Measurements from ENCODE around the gene TMED10.
"Not testable (repeated sequence)": the region's sequence is repeated elsewhere in the genome, so short reads cannot be mapped to it uniquely, and the experiment has no call there.

The TMED10 gene

DNA sequence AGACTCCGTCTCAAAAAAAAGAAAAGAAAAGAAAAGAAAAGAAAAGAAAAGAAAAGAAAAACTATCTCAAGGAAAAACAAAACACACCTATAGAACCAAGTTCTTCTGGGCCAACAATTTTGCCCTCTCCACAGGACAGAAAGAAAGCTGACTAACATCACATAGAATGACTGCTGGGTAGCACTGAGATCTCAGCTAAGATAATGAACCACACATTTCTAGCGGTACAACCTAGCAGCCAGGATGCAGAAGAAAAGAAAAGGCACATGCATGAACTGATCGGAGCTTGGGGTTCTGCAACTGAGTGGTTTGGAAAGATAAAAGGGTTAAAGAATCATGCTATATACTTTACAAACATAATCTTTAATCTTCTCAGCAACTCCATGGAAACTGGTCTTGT lies 19.5 kb downstream of the TMED10 start:
- no peak for DNase-seq

DNA sequence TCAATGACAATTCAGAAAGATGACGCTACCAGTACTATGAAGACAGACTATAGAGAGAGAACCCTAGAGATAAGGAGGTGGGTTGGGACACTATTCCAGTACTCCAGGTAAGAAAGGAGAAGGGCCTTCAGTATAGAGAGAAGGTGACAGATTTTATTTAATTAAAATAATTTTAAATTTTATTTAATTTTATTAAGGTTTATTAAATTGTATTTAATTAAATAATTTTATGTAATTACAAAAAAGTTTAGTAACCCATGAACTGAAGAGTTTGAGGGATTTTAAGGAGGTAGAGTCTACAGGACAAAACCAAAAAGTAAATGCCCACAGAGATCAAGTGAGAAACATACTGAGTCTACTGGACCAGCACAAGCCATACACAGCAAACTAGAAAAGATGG lies 20.3 kb downstream of the TMED10 start:
- DNase-seq: no peak

- no peak for DNase-seq
Measured at GRCh38 chr14:75155169-75155568, 21.2 kb downstream of the TMED10 start.

GRCh38 chr14:75153295-75153694 lies 23.1 kb downstream of the TMED10 start:
- no peak for DNase-seq

GRCh38 chr14:75151851-75152250 lies 24.6 kb downstream of the TMED10 start:
- DNase-seq: no peak

DNA sequence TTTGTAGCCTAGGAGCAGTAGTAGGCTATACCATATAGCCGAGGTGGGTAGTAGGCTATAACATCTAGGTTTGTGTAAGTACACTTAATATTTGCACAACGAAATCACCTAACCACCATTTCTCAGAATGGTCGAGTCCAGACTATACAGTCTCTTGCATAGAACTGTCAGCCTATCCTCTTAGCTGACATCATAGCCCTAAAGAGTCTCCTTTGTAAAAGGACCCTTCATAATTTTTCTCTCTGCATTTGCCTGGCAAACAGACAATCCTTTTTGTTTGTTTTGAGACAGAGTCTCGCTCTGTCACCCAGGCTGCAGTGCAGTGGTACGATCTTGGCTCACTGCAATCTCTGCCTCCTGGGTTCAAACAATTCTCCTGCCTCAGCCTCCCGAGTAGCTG lies 25.8 kb downstream of the TMED10 start:
- DNase-seq: not testable (repeated sequence)

GRCh38 chr14:75150150-75150549 lies 26.3 kb downstream of the TMED10 start:
- DNase-seq: no peak

- DNase-seq: peak; percentile 66
Measured at GRCh38 chr14:75147423-75148071, 28.9 kb downstream of the TMED10 start.

- DNase-seq: no peak
Measured at GRCh38 chr14:75144944-75145343, 31.5 kb downstream of the TMED10 start.

GRCh38 chr14:75143761-75144527 lies 32.5 kb downstream of the TMED10 start:
- no peak for DNase-seq

DNA sequence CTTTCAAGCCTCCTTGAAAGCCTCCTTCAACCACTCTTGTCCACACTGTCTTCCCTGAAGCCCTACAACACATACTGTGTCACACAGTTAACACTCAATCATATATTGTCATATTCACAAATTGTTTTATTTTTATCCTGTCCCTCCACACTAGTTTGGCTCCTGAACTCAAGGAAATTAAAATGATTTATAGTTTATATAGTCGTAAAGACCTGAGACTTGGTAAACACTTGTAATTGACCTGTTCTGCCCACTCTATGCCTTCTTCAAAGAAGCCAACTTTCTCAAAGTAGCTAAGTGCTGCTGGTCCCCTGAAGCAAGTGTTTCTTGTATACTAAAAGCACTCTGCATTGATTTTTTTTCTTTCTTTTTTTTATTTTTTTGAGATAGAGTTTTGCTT lies 33.9 kb downstream of the TMED10 start:
- DNase-seq: no peak

DNA sequence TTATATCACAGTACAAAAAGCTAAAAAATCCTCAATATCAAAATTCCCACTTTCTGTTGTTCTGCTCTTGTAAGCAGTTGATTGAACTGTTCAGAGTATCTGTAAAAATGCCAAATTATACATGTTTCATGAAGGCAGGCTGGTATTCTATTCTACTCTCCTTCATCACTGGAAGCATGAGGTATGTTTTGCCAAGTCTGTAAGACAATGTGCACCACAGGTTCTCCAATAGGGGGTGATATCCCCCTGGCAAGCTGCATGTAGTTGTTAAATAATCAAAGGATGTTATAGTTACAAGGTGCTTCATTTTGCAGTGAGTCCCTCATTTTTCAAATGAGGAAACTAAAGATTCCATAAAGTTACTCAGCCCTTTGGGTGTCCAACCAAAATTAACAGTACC lies 34.4 kb downstream of the TMED10 start:
- DNase-seq: peak; percentile 27

- DNase-seq: no peak
Measured at GRCh38 chr14:75141062-75141461, 35.4 kb downstream of the TMED10 start.

DNA sequence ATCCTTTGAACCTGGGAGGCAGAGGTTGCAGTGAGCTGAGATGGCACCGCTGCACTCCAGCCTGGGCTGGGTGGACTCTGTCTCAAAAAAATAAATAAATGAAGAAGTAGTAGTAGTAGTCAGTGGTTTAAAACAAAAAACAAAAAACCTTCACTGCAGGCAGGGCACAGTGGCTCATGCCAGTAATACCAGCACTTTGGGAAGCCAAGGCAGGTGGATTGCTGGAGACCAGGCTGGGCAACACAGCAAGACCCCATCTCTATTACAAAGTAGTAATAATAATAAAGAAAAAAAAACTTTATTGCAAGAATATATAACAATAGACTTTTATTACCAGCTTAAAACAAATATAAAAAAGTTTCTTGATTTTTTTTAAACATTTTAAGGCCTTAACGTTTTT lies 35.8 kb downstream of the TMED10 start:
- no peak for DNase-seq

DNA sequence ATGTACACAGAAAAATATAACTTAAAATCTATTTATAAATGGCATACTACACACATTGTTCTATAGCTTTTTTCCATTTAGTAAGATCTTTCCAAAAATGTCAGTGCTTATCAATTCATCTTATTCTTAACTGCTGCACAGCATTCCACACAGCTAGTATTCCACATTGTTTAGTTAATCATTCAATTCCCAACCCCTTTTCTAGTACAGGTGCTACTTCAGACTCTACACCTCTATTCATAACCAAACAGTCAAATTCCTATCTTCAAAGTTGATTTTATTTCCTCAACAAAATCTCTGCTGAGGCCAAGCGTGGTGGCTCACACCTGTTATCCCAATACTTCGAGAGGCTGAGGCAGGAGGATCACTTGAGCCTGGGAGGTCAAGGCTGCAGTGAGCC lies 37.2 kb downstream of the TMED10 start:
- no peak for DNase-seq

- no peak for DNase-seq
Measured at GRCh38 chr14:75138492-75138891, 37.9 kb downstream of the TMED10 start.

DNA sequence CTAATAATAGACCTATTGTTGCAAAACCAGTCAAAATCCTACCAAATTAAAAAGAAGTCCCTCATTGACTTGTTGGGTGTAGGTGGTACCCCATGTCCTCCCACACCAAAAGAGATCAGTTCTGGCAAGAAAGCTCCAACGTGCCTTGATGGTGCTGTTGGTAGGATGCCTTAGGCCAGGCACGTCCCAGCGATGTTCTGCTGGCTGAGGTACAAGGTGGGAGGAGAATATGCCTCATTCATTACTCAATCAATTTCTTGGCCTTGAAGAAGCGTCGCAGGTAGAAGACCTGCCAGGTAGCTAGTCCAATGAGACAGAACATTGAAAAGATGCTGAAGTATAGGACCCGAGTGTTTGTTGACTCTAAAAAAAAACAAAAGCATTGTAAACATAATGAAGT lies 41.8 kb downstream of the TMED10 start:
- DNase-seq: no peak

- no peak for DNase-seq
Measured at GRCh38 chr14:75133597-75133996, 42.8 kb downstream of the TMED10 start.

GRCh38 chr14:75132382-75133086 lies 43.9 kb downstream of the TMED10 start:
- DNase-seq: peak; percentile 74

DNA sequence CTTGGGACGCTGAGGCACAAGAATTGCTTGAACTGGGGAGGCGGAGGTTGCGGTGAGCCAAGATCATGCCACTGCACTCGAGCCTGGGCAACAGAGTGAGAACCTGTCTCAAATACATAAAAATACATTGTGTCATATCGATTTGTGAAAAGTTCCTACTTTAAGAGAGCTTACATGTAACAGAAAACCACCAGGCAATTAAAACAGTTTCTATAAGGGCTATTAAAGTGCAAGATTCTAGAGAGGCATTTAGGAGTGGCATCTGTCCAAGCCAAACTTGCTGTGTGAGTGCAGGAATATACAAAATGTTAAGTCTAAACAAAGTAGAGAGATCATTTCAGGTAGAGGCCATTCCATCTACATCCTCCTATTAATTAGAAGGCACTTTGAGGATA lies 47.8 kb downstream of the TMED10 start:
- no peak for DNase-seq

DNA sequence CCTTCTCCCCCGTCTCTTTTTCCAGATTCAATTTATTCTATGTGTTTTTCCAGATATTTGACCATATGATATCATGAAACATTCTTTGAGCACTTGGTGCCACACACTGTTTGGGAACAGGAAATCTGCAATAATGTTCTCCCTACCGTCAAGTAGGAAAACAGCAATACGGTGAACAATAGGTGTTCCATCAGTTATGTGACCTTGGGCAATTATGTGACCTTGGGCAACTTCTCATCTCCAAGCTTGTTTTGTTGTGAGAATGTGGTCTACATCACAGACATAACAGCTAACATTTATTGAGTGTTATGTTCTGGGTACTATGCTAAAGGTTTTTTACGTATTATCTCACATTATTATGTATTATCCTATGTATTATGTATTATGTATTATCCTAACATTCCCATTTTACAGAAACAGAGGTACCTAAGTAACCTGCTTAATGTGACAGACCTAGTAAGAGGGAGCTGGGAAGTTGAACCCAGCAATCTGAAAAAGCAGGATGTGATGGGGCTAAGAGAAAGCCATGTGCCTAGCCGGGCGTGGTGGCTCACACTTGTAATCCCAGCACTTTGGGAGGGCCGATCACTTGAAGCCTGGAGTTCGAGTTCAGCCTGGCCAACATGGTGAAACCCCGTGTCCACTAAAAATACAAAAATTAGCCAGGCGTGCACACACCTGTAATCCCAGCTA lies 48.4 kb downstream of the TMED10 start:
- no peak for DNase-seq

GRCh38 chr14:75127474-75127820 lies 49.0 kb downstream of the TMED10 start:
- not testable (repeated sequence) for DNase-seq

- peak; percentile 86 for DNase-seq
Measured at GRCh38 chr14:75126679-75127473, 49.5 kb downstream of the TMED10 start, which contains the start of gene NEK9. Gene NEK9, minus strand, starts transcription at chr14:75127048. Its CDS starts 127 bp downstream, at chr14:75126921.

All from fibroblast of skin of right quadriceps (primary cell).